OCI-LY1 (cell line): ENCODE measurements around the gene DUSP12.

Experiments used
- EZH2 ChIP-seq: fragments of 200-600 bp; sonication (generic), shearing (Covaris generic); IDR thresholded peaks from 2 replicates; pipeline ENCODE4 v1.8.0; 2017; ENCODE audit warnings: borderline replicate concordance, mixed run types, mild to moderate bottlenecking, antibody characterized with exemption, low read length, moderate library complexity, mixed read lengths
- TF ChIP-seq, protein P1 (sequence below): fragments of 200-600 bp; sonication (generic), shearing (Covaris generic); IDR thresholded peaks from 2 replicates; pipeline ENCODE4 v1.5.1; 2017; ENCODE audit warnings: mild to moderate bottlenecking, antibody characterized with exemption, low read length, moderate library complexity, mixed read lengths

- TF ChIP-seq, protein P1, sequence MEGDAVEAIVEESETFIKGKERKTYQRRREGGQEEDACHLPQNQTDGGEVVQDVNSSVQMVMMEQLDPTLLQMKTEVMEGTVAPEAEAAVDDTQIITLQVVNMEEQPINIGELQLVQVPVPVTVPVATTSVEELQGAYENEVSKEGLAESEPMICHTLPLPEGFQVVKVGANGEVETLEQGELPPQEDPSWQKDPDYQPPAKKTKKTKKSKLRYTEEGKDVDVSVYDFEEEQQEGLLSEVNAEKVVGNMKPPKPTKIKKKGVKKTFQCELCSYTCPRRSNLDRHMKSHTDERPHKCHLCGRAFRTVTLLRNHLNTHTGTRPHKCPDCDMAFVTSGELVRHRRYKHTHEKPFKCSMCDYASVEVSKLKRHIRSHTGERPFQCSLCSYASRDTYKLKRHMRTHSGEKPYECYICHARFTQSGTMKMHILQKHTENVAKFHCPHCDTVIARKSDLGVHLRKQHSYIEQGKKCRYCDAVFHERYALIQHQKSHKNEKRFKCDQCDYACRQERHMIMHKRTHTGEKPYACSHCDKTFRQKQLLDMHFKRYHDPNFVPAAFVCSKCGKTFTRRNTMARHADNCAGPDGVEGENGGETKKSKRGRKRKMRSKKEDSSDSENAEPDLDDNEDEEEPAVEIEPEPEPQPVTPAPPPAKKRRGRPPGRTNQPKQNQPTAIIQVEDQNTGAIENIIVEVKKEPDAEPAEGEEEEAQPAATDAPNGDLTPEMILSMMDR: no peak
- no peak for TF ChIP-seq EZH2
These were observed 39.0 kb upstream of the DUSP12 start for GRCh38 chr1:161710560-161710959.
